Measurements from ENCODE around the gene CLEC10A.

GRCh38 chr17:7072406-7072805, 7.6 kb downstream of the CLEC10A start:
- no peak for TF ChIP-seq PRDM4 (tag by site-specific recombination; IDR thresholded peaks at IDR 0.05)
- no peak for TF ChIP-seq ZNF658 (tag by site-specific recombination; IDR thresholded peaks at IDR 0.05)
- TF ChIP-seq ZNF501 (tag by site-specific recombination; IDR thresholded peaks at IDR 0.05) = no peak
- no peak for TF ChIP-seq ZNF510 (tag by site-specific recombination; IDR thresholded peaks at IDR 0.05; ENCODE audit: insufficient replicate concordance)
- TF ChIP-seq, protein P1, sequence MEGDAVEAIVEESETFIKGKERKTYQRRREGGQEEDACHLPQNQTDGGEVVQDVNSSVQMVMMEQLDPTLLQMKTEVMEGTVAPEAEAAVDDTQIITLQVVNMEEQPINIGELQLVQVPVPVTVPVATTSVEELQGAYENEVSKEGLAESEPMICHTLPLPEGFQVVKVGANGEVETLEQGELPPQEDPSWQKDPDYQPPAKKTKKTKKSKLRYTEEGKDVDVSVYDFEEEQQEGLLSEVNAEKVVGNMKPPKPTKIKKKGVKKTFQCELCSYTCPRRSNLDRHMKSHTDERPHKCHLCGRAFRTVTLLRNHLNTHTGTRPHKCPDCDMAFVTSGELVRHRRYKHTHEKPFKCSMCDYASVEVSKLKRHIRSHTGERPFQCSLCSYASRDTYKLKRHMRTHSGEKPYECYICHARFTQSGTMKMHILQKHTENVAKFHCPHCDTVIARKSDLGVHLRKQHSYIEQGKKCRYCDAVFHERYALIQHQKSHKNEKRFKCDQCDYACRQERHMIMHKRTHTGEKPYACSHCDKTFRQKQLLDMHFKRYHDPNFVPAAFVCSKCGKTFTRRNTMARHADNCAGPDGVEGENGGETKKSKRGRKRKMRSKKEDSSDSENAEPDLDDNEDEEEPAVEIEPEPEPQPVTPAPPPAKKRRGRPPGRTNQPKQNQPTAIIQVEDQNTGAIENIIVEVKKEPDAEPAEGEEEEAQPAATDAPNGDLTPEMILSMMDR (tag by site-specific recombination; IDR thresholded peaks at IDR 0.05) = no peak
- no peak for TF ChIP-seq YY1 (tag by site-specific recombination; IDR thresholded peaks at IDR 0.05)

Measured in HEK293 (cell line).